ENCODE results near the gene TEX53.

DNA sequence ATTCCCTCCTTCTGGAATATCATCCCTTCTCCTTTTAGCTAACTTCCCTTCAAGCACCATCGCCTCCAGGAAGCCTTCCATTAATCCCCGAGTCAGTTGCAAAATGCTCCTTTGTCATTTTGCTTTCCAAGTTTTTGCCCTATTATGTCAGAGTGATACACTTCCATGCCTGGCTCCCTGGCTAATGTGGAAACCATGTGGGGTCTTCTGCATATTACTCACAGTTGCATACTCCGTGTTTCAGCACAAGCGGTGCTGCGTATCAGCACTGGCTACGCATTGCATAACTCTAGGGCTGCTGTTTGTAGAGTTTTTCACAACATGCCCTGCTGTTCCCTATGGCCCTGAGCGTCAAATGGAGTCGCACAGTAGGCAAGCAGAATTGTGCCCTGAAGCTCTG, 1.9 kb downstream of the TEX53 start:
- TF ChIP-seq, protein P1, sequence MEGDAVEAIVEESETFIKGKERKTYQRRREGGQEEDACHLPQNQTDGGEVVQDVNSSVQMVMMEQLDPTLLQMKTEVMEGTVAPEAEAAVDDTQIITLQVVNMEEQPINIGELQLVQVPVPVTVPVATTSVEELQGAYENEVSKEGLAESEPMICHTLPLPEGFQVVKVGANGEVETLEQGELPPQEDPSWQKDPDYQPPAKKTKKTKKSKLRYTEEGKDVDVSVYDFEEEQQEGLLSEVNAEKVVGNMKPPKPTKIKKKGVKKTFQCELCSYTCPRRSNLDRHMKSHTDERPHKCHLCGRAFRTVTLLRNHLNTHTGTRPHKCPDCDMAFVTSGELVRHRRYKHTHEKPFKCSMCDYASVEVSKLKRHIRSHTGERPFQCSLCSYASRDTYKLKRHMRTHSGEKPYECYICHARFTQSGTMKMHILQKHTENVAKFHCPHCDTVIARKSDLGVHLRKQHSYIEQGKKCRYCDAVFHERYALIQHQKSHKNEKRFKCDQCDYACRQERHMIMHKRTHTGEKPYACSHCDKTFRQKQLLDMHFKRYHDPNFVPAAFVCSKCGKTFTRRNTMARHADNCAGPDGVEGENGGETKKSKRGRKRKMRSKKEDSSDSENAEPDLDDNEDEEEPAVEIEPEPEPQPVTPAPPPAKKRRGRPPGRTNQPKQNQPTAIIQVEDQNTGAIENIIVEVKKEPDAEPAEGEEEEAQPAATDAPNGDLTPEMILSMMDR (conservative IDR thresholded peaks at IDR 0.05 in 1 of 2, IDR thresholded peaks at IDR 0.05 in 1 of 2; ENCODE audit: low read depth in 1 of 2, low read length in 2 of 2) = no peak
- no peak for TF ChIP-seq EZH2 (IDR thresholded peaks at IDR 0.05; ENCODE audit: low read length, missing control alignments)

Data from fibroblast of lung (primary cell).